ELR (cell line): ENCODE results near the gene INSYN1.
"Not testable (repeated sequence)": the region's sequence is repeated elsewhere in the genome, so short reads cannot be mapped to it uniquely, and the experiment has no call there.

Experiments
- DNase-seq: peaks from one replicate; pipeline ENCODE4 v3.0.0-alpha.2; 2015; ENCODE audit warnings: low read depth

Gene INSYN1

DNA sequence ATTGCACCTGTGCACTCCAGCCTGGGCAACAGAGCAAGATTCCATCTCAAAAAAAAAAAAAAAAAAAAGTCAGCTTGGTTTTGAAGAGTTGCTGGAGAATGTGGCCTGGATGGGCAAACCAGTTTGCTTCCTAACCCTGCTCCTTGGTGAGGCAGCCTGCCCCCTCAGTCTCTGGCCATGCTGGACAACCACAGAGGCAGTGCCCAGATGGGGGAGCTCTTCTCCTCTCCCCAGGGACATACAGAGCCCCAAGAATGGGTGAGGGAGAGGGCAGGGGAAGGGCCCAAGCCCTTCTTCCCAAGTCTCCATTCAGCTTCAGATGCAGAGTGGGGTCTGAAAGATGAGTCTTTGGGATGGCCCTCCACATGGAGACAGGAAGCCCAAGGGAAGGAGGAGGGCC is 41.0 kb downstream of the INSYN1 start:
- DNase-seq, result no peak

DNA sequence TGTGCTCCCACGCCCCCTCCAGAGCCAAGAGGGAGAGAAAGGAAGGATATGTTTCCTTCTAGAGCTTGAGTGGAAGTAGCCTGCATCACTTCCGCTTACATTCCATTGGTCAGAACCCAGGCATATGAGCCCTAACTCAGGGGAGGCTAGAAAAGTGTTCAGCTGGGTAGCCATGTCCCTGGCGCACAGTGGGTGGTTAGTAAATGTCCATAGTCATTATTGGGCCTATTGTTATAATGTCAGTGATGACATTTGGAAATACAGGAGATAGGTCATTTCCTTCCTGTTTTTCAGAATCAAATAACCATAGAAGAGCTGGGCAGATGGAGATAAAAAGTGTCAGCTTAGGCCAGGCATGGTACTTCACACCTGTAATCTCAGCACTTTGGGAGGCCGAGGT is 41.6 kb downstream of the INSYN1 start:
- no peak for DNase-seq

DNA sequence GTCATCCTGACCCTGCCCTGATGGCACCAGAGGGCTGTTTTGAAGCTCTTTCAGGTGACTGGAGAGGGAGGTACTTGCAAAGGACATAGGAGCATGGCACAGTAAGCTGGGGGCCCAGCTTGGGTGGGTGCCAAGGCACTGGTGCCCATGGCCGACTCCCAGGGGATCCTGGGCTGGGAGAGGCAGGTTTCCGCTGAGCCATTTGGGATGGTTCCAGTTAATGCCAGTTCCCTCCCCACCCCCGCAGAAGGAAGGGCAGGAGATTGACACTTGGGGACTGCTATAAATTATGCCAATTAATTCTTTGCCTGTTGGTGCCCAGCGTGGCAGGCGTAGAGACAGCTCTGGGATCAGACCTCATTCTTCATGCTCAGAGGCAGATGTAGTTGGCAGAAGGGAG is 42.8 kb downstream of the INSYN1 start:
- no peak for DNase-seq

DNA sequence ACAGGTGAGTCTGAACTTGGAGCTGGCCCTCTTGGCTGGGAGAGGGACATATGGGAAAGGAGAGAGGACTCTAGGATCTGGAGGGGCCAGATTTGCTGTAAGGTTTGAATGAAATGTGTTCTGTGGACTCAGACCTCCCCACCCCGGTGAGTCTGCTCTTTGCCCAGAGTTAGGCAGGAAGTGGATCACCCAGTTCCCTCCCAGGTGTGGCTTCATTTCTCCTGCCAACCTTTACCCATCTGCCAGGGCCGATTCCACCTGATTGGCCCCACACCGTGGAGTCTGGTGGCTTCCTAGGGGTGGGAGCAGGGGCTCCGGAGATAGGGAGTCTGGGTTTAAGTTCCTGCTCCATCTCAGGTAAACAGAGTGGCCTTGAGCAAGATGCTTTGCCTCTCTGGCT is 43.5 kb downstream of the INSYN1 start:
- no peak for DNase-seq

DNA sequence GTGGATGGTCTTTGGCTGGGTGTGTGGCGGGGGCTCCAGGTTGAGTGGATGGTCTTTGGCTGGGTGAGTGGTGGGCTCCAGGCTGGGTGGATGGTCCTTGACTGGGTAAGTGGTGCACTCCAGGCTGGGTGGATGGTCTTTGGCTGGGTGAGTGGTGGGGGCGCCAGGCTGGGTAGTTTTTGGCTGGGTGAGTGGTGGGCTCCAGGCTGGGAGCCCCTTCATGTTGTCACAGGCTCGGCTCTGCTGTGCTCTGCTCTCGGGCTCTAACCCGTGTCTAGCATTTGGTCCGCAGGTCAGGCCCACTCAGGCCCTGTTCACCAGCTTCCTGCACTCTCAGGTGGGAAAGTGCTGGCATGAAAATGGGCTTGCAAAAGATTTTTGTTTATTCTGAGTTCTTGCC is 43.9 kb downstream of the INSYN1 start:
- no peak for DNase-seq

DNA sequence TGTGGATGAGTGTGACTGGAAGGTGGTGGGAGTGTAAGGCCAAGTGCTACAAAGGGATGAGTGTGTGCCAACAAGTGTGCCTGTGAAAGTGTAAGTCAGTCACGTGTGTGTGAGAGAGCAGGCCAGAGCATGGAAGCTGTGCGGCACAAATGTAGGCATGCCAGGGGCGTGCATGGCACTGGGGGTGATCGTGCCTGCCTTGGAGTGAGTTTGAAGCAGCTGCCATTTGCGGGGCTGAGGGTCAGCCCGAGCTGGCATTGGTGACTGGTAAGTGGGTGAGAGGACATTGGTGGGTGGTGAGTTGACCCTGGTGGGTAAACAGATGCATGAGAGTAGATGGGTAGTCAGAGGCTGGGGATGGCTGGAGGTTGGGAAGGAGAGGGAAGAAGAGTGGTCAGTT is 44.5 kb downstream of the INSYN1 start:
- DNase-seq, result no peak

DNA sequence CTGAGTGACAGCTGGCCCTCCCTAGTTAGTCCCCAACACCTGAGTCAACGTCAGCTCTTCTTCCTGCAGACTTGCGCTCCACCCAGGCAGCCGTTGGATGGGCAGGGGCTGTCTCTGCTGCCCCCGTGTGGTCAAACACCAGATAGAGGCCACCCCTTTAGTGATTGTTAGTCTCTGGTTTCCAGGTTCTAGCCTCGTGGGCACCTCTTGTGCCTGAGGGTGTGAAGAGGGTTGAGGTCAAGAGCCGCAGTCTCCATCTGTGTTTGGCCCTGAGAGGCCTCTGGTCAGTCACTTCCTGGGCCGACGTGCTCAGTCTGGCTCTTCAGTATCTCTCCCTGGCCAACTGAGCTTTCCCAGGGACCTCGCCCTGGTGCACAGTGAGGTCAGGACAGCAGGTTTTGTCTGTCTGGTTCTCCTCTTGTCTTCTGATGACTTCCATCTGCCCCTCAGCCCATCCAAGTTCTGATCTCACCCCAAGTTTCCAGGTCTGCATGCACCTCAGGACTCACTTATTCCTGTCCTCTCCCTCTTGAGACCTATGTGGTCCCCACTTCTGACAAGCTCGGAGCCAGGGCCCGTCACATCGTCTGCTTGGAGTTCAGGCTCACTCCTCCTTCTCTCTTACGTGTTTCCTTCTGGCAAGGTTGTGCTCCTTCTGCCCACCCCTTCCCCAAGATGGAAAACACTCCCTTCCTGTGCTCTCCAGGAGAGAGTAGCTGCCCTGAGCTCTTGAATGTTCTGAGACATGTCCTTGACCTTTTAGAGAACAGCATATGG is 48.1 kb downstream of the INSYN1 start:
- peak; percentile 64 for DNase-seq

DNA sequence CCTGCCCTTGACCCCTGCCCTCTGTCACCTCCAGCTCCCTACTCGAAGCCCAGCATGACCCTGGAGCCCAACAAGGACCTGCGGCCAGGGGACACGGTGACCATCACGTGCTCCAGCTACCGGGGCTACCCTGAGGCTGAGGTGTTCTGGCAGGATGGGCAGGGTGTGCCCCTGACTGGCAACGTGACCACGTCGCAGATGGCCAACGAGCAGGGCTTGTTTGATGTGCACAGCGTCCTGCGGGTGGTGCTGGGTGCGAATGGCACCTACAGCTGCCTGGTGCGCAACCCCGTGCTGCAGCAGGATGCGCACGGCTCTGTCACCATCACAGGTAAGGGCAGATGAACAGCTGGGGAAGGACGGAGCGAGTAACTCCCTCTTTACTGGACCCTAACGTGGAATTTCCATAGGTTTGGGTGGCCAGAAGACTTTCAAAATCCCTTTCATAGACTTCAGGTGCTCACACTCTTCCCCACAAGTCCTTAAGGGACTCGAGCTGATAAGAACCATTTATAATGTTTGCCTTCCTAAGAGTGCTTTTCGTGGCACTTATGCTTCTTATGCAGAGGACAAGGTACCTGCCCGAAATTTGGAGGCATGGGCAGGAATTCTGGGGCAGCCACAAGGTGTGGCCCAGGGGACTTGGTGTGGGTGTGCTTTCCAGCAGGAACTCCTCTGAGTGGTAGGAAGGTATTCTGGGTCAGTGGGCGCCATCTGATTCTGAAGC is 48.8 kb downstream of the INSYN1 start:
- DNase-seq, result not testable (repeated sequence)

DNA sequence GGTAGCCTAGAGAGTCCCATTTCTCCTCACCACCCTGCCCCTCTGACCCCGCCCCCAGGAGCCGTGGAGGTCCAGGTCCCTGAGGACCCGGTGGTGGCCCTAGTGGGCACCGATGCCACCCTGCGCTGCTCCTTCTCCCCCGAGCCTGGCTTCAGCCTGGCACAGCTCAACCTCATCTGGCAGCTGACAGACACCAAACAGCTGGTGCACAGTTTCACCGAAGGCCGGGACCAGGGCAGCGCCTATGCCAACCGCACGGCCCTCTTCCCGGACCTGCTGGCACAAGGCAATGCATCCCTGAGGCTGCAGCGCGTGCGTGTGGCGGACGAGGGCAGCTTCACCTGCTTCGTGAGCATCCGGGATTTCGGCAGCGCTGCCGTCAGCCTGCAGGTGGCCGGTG is 49.5 kb downstream of the INSYN1 start:
- not testable (repeated sequence) for DNase-seq

DNA sequence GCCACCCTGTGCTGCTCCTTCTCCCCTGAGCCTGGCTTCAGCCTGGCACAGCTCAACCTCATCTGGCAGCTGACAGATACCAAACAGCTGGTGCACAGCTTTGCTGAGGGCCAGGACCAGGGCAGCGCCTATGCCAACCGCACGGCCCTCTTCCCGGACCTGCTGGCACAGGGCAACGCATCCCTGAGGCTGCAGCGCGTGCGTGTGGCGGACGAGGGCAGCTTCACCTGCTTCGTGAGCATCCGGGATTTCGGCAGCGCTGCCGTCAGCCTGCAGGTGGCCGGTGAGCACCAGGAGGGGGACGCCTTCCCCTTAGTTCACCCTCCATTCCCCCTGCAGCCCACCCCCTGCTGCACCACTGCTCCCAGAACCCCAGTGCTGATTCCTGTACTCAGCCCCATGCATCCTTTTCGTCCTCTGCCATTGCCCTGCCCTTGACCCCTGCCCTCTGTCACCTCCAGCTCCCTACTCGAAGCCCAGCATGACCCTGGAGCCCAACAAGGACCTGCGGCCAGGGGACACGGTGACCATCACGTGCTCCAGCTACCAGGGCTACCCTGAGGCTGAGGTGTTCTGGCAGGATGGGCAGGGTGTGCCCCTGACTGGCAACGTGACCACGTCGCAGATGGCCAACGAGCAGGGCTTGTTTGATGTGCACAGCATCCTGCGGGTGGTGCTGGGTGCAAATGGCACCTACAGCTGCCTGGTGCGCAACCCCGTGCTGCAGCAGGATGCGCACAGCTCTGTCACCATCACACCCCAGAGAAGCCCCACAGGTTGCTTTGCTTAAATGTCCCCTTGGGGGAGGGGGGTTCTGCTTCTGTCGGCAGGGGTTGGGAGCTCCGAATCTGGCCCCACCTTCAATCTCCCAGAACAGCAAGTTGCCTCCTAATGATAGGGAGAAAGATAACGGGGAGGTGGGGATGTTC is 50.6 kb downstream of the INSYN1 start:
- not testable (repeated sequence) for DNase-seq

DNA sequence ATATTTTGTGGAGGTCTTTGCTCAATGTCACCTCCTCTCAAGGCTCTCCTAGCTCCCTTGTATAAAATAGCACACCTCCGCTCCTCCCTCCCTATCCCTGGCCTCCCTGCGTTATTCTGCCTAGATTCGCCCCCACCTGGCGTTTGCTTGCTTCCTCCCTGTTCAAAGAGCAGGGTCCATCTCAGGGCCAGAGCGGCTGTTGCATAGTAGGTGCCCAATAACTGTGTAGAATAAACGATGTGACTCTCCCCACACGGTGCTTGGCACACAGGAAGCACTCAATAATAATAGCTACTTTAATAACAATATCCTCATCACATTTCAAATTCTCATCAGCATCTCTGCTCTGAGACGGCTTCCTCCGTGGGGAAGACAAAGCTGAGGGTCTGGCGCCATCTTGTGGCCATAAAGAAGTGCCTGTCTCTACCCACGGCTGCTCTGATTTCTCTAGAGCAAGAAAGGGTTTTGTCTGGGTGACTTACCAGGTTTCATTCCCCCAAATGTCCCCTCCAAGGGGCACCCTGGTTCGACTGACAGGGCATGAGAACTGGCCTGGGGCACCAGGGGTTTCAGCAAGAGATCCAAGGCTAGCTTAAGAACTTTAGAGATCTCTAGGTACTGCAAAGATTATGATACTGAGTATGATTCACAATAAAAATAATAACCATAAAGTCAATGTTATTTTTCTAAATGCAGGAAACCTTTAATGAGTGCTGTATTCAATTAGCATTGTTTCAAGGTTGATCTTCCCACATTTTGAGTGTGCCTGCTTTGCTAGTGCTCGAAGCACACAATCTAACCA is 52.9 kb downstream of the INSYN1 start:
- DNase-seq, result peak; percentile 80

DNA sequence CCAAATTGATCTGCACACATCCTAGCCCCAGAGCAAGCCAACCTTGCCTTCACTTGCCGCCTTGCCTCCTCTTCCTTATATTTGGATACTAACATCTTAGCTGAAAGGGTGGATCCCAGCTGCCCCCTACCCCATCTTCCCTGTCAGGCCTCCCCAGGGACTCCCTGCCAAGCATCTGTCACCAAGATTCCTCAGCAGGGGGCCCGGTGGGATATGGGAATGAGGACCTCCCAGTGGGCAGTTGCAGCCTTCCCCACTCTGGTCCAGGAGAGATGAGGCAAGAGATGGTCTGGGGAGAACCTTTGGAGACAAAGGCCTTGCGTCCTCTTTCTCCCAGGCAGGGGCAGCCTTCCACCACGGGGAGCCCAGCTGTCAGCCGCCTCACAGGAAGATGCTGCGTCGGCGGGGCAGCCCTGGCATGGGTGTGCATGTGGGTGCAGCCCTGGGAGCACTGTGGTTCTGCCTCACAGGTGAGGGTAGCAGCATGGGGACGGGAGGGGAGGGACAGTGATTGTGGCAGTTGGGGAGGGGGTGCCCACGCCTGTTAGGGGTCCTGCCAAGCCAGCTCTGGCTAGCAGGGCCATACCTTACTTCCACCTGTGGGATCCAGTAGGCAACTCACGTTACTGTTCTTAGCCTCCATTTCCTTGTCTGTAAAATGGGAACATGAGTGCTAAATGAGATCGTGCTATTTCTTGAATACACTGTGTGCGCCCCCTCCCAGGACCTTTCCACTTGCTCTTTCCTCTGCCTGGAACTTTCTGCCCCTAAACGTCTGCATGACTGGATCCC is 53.7 kb downstream of the INSYN1 start:
- DNase-seq, result no peak

DNA sequence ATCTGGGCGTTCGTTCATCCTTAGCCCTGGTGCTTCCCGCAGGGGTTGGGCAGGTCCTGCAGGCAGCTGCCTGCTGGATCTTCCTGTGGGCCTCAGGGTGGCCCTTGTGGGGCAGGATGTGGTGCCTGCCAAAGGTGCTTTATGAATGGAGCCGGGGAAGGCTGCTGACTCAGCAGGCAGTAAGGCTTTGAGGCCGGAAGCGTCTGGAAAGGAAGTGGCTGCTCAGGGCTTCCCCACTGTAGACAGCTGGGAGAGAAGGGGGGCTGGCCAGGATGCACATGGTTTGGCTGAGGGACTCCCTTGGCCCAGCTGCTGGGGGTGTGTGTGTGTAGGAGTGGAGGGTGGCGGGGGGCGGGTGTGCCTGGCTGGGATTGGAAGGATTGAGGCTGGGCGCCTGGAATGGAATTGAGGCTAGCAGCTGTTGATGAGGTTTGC is 56.1 kb downstream of the INSYN1 start:
- DNase-seq, result peak; percentile 91

DNA sequence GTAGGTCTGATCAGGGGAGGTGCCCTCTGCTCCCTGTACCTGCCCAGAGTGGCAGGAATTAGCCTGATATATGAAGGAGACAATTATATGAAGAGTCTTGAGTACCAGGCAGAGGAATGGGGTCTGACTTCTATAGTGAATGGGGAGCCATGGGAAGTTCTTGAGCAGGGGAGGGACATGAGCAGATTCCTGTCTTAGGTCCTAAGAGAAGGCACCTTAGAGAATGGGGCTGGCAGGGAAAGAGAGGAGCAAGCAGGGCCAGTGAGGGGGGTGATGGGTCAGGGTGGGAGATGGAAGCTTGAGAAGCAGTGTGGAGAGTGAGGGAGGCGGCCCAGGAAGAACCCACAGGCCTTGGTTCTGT is 56.5 kb downstream of the INSYN1 start:
- DNase-seq, result no peak

DNA sequence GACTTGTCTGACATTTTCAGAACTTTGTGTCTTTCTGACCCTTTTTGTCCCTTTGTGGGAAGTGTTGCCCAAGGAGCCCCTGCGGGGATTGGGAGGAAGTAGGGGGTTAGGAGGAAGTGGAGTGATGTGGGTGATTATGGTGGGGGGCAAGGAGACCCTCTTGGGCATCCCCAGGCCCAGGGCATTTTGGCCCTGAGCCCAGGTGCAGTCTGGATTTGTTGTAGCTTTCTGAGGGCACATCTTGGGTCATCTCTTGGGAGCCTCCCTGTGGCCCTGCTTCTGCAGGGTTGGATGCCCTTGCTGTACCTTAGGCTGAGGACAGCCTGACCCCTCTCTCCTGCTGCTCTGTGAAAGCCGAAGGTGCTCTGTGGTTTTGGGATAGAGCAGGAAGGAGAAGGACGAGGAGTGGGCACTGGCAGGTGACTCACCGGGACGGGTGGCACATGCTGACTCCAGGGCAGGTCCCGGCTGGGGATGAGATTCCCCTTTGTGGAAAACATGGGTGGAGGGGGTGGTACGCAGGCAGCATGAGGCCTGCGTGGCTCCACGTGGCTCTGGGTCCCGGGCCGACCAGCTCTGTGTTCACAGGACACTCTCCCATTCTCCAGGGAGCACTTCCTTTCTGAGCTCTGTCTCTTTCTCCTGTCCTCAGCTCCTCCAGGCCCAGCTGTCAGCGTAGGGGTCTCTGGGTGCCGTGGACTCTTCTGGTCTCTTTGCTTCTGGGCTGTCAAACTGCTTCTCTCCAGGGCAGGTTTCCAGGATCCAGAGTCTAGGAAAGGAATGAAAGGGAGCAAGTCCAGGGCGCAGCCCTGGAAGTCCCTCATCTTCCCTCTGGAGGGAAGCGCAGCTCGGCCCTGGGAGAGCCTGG is 57.1 kb downstream of the INSYN1 start:
- DNase-seq, result no peak

DNA sequence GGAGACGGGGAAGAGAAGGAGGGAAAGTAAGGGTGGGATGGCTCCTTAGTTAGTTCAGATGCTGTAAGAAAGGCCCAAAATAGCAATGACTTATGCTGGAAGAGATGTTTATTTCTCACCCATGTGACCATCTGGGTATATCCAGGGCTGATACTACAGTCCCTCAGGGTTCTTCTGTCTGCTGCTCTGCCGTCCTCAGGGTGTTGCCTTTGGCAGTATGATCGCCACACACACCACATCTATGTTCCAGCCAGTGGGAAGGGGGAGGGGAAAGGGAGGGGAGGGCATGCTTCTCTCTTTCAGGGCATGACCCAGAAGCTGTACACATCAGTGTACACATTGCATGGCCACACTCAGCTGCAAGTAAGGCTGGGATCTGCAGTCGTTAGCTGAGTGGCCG is 58.7 kb downstream of the INSYN1 start:
- no peak for DNase-seq

DNA sequence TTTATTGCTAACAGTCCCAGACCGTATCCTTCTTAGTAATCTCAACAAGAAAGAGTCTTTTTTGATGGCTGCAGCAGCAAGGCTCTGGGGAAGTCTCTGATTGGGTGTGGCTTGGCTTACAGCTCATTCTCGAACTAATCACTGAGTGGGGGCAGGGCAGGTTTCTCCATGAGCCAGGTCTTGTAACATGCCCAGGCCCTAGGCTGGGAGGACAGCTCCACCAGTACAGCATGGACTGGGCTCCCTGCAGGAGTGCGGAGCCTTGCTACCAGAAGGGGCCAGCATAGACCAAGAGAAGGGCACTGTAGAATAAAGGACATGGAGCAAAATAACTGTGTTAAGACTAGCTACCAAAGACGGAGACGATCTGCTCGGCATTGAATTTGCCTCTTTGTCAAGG is 61.8 kb downstream of the INSYN1 start:
- DNase-seq, result peak; percentile 63

DNA sequence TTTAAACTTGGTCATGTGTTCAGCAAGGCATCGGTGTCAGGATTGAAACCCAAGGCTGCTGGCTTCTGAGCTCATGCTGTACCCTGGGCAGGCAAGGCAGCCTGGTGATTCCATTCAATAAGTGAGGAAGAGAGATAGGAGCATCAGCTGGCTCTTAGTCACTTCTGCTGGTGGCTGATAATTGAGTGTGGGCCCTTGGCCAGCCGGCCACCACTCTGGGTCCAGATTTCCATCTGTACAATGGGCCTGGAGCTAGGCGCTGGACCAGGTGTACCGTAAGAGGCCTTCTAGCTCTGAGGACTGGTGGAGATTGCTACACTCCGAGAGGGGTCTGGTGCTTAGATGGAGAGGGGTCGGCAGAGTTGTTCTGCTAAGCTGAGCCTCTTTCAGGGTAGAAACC is 64.7 kb downstream of the INSYN1 start:
- peak; percentile 34 for DNase-seq

DNA sequence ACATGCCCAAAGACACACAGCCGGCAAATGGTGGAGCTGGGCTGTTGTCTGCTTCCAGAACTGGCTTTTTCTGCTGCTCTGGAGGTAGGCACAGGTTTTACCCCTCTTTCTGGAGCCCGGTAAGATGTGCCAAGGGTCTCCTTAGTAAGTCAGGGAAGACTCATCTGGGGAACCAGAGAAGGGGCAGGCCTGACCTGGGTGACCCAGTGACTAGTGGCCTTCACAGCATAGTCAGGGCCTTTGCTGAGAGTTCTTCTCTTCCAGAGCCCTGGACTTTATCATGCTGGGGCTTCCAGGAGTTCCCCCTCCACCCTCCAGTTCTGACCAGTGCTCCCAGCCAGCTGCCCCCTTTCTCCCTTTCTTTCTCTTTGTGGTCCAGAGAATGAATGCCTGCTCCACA is 65.8 kb downstream of the INSYN1 start:
- no peak for DNase-seq

DNA sequence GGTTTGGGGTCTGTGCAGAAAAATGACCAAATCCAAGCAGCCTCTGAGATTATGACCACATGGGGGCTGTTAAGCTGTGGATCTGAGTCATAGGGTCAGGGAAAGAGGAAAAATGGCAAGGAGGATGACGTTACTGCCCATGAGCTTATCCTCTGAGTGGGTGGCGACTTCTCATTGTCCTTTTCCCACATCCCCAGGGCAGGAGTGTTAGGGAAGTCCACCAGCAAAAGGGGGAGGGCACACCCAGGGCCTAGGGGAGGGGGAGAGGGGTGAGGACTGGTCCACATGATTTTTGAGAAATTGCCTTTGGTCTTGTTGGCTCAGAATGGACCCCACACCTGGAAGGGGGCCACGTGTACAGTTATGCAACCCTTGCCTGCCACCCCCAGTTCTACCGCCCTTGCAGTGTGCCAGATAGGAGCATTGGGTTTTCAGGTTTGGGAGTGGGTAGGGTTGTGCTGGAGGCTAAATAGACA is 66.3 kb downstream of the INSYN1 start:
- peak; percentile 94 for DNase-seq
